Stimulated activated CD8-positive, alpha-beta memory T cell treated with anti-CD3 and anti-CD28 coated beads, Interleukin-4, amount 100 ng/mL, for 1 hour (primary cell): ENCODE measurements around the gene AIP.
"Not testable (repeated sequence)": the region's sequence is repeated elsewhere in the genome, so short reads cannot be mapped to it uniquely, and the experiment has no call there.

Experiments
- DNase-seq, 2 donors: peaks; one replicate each; pipeline ENCODE4 v3.0.0-alpha.2; 2020; ENCODE audit warnings: low read depth in 2 of 2, low spot score in 1 of 2

The AIP gene

DNA sequence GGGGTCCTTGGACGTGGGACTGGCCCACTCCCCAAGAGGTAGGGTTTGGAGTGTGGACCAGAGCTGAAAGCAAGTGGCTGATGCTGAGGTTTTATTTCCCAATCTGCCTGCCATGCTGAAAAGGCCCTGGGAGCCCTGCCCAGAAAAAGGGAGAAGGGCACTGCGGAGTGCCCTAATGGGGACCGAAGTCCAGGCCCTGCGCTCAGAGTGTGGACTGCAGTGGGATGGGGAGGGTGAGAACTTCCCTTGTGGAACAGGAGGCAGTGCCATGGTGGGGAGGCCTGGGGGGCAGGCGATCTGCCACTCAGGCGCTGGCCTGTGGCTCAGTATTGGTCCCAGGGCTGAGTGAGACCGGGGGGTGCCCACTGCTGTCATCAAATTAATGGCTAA, 34.6 kb upstream of the AIP start:
- no peak for DNase-seq

DNA sequence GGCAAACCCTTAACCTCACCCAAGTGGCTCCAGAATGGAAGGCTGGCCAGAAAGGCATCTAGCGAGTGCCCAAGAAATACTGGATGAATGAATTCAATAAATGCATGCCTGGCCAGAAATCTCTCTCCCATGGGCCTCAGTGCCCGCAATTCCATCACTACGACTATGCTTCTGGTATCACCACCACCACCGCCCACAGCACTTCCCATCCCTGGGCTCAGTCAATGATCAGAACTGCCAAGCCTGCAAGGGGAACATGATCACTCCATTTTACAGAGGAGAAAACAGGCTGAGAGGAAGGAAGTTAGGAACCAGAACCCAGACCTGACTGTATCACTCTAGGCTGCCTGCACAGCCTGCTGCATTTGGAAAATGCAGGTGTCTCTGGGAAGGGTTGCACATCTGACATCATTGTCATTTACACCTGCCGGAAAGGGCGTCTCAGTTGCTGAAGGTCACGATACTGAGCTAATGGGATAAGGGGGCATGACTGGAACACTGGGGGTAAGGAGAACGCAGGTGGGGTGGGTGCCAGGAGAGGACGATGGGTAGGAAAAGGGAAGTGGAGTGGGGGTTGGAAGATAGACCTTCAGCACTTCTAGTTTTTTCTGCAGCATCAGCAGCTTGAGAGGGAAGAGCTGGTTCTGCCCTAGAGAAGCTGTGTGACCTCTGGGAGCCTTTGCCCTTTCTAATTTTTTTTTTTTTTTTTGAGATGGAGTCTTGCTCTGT, 33.5 kb upstream of the AIP start:
- no peak for DNase-seq

DNA sequence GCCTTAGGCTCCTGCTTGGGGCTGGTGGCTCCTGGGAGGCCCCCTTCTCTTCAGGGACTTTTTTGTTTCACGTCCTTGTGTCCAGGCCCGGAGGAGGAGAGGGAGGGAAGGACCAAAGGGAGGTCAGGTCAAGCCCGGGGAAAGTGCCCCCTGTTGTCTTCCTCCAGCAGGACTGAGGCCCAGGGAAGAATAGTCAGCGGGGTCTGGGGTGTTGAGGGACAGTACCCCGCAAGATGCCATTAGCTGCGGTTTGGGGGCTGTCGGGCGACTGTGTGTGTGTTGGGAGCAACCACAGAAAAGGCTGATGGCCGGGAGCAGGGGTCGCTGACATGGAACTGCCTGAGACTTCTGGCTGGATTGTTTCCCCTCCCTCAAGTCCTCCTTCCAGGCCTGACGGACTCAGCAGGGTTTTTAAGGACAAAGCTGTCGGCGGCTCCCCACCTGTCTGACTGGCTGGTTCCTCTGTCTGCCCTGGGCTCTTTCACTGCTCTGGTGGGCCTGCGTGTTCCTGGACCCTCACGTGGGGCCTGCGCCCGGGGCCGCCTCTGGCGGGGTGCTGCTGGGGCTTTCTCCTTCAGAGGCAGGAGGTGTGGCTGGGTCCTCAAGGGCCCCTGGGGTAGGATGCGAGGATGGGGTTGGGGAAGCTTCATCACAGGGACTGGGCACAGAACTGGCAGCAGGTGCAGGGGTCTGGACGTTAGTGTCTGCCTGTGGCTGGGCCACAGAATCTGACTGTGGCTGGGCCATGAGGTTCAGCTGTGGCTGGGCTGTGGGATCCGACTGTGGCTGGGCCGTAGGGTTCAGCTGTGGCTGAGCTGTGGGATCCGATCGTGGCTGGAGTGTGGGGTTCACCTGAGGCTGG, 31.8 kb upstream of the AIP start:
- DNase-seq = no peak

DNA sequence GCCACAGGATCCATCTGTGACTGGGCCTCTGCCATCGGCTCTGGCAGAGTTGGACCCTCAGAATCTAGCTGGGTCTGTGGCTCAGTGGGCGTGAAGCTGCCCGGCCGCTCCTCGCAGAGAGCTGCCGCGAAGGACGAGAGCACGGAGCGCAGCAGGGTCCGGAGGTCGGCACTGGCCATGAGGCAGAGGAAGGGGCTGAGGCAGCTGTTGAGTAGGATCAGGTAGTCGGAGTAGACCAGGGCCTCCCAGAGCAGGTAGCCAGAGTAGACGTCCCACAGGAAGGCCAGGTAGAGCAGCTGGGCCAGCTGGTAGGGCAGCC, 31.2 kb upstream of the AIP start:
- no peak for DNase-seq

DNA sequence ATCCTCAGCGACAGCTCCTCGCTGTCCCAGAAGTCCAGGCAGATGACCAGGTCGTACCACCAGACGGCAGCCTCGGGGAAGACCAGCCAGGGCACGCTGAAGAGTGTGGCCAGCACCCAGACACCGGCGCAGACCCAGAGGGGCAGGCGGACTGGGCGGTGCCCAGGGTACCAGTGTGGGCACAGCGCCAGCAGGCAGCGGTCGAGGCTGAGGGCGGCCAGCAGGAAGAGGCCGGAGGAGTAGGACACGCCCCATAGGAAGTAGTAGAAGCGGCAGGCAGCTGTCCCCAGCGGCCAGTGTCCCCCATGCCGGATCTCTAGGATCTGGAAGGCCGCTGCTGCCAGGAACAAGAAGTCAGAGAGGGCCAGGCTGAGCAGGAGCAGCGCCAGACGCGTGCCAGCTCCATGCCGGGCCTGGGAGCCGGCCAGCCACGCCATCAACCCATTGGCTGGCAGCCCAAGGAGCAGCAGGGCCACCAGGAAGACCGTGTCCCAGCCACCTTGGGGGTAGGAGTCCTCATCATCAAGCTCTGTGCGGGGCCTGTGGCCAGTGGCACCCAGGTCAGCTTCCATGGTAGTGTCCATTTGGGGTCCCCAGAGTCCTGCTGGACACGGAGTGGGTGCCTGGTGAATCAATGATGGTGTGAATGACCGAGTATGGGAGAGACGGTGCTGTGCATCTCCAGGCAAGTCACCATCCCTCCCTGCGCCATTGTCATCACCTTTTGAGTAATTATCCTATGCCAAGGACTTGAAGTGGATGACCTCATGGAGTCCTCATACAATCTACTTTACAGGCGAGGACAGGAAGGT, 30.5 kb upstream of the AIP start, which contains the start of gene GPR152:
TSS of gene GPR152 (minus strand) at position 589 of the 812 bp plus-strand sequence. CDS start at position 584, 5 bp downstream.
- no peak for DNase-seq

DNA sequence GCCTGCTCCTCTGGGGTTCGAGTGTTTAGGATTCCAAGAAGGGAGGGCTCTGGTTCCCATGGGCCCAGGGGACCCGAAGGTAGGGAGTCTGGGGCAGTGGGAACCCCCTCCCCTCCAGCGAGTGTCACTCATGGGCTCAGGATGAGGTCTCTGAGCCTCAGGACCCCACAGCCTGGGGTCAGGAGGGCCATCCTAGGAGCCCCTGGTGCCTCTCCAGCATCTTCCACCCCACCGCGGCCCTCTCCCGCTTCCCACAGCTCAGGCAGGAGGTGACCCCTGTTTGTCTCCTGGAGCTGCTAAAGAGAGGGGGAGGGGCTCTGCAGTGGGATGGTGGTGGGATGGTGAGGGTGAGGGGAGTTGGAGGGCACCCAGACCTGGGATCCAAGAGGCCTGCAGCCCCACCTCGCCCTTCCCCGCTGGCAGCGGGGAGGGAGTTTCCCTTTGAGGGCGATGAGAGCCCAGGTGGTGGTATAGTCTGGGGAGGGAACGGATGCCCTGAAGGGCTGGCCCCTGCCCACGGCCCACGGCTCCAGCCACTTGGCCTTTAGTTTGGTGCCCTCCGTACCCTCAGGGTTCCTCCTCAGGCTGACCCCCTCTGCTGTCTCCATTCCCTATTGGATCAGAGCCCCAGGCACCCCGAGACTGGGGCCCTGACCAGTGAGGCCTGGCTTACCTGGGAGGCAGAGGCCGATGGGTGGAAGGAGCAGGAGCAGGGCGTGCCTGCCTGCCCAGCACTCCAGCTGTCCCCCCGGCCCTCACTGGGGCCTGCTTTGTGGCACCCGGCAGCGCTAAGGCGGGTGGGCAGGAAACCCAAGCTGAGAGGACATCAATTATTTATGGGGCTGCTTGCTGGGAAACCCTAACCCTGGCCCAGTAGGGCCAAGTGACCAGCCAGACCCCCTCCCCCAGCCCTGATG, 28.8 kb upstream of the AIP start:
- no peak for DNase-seq

DNA sequence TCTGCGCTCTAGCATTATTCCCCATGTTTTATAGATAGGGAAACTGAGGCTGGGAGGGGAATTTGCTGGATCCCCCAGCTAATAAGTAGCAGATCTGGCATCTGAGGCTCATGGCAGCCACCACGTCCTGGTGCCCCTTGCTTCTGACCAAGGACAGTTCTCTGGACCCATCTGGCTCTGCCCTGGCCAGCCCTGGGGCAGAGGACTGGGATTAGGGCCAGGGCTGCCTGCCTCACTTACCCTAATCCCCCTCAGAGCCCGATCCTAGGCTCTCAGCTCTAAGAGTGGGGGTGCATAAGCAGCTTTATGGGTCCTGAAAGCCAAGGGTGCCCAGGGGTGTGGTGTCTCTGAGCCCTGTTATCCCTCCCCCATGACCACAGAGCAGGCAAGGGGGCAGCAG, 27.8 kb upstream of the AIP start, which contains the start of gene CABP4:
TSS of gene CABP4 (plus strand) at position 301 of the 400 bp plus-strand sequence. CDS start at position 371, 70 bp downstream.
- DNase-seq = no peak

DNA sequence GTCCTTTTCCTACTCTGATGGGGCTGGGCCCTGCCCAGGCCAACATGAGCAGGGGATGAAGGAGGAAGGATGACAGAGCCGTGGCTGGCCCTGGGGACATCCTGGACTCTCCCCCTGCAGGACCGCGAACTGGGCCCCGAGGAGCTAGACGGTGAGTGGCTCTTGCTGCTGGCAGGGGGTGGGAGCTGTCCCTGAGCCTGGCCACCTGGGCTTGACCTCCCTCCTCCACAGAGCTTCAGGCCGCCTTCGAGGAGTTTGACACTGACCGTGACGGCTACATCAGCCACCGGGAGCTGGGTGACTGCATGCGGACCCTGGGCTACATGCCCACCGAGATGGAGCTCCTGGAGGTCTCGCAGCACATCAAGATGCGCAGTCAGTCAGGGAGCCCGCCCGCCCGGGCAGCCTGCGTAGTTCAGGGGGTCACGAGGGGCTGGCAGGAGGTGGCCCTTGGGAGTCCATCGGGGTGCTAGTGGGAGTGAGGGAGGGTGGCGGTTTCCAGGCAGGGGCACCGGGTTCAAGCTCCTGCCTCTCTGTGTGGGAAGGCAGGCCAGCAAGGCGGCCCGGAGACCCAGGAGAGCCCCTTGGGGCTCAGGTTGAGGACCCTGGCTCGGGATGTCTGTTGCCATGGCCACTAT, 26.6 kb upstream of the AIP start:
- DNase-seq = no peak

DNA sequence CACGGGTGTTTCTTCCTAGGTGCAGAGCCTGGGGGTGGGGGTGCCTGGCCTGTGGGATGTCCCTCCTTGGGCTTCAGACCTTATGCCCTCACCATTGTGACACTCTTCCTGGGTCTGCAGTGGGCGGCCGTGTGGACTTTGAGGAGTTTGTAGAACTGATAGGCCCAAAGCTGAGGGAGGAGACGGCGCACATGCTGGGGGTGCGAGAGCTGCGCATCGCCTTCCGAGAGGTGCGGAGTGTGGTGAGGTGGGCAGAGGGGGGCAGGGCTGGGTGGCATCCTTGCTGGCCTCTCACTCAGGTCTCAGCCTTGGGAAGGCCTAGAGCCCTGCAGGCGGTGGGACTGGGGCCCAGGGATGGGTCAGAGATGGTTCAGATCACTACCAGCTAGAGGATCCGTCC, 25.4 kb upstream of the AIP start:
- DNase-seq = no peak

DNA sequence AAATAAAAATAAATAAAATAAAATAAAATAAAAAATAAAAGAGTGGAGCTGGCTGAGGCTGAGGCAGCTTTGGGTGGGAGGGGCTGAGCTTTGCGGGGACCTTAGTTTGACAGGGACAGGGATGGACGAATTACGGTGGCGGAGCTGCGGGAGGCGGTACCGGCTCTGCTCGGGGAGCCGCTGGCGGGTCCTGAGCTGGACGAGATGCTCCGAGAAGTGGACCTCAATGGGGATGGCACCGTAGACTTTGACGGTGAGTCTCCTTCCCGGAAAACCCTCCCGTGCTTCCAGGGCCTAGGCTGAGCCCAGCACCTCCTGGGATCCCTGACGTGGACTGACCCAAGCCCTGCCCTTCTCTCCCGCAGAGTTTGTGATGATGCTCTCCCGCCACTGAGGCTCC, 24.6 kb upstream of the AIP start:
- no peak for DNase-seq

DNA sequence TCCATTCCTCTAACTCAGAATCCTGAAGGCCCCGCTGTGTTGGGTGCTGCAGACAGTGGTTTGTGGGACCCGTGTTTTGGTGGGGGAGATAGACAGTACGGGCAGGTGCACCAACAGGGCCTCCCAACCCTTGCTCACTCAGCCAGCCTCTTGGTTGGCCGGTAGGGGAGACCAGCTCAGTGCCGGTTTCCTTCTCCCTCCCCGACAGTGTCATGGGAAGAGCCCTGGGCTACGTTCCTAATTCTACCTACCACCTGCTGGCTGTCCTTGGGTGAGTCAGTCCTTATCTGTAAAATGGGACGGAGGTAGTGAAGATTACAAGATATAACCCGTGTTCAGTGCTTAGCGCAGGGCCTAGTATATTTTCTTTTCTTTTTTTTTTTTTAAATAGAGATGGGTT, 19.6 kb upstream of the AIP start:
- DNase-seq = no peak

DNA sequence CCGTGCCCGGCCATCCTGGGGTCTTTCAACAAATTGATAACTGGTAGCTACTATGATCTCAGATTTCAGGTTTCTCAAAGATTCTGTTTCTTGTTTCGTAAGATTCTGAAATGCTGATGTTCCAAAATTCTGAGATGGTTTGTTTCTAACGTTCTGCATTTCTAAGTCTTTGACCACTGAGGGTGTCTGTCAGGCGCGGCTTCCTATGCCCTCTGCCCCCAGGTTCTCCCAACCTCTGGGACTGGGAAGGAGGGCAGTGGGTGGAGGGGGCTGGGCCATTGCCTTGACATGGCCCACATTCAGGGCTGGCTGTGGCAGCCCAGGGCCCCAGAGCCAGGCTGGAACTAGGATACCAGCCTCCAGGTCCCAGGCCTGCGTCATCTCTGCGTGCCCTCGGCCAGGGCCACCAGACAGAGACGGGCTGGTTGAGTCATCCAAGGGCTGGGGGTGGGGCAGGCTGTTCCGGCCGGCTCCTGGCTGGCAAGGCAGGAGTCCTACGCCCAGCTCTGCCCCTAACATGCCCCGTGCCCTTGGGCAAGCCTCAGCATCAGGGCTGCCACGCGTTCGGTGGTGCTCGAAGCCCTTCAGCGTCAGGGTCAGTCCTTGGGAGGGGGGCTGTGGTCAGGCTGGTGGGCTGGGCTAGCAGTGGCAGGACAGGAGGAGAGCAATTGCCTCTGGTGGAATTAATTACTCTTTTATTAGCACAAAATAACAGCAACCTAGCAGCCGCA, 19.0 kb upstream of the AIP start:
- no peak for DNase-seq

DNA sequence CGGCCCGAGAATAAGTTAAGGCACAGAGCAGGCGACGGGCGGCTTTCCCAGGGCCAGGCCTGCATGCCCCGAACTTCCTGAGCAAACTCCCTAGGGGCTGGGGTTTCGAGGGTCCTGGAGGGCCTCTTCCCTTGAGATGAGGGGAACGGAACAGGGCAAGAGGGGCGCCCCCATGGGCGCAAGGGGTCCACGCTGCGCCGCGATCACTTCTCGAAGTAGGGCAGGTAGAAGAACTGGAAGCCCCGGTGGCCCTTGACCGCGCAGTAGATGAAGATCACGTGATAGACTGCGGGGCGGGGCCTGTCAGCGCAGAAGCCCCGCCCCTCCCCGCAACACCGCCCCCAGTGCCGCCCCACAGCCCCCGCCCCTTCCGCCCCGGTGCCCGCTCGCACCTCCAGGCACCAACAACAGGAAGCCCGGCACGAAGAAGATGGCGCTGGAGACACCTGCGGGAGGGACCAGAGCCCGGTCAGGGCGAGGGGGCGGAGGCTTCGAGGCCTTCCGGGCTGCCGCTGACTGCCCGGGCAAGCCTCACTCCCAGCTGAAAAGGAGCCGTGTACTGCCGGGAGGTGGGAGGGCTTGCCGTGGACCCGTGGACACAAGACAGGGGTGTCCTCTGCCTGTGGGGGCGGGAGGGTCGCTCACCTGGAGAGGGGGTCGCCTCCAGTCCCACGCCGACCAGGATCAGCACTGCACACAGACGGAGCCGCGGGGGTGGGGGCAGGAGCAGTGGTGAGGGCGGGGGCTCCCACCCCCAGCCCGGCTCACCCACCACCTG, 18.2 kb upstream of the AIP start:
- peak; percentile 79 to 87 for DNase-seq

DNA sequence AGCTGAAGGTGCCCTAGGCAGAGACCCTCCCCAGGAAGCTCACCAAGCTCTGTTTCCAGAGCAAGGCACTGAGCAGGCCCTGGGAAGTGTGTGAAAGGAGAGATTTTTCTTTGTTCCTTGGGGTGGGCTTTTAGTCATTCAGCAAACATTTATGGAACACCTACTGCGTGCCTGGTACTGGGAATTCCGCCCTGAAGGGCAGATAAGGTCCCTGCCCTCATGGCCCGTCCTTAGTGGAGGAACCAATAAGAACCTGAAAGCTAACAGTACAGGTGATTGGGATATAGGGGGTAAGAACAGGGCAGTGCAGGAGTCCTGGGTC, 17.7 kb upstream of the AIP start:
- no peak for DNase-seq

DNA sequence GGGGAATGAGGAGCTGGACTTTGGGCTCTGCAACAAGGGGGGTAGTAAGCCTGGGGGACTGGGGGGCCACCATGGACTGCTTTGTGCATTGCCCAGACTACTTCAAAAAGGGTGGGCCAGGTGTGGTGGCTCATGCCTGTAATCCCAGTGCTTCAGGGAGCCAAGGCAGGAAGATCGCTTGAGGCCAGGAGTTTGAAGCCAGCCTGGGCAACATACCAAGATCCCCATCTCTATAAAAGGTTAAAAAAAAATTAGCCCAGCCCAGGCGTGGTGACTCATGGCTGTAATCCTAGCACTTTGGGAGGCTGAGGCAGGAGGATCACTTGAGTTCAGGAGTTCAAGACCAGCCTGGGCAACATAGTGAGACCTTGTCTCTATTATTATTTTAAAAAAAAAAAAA, 17.3 kb upstream of the AIP start:
- not testable (repeated sequence) for DNase-seq

DNA sequence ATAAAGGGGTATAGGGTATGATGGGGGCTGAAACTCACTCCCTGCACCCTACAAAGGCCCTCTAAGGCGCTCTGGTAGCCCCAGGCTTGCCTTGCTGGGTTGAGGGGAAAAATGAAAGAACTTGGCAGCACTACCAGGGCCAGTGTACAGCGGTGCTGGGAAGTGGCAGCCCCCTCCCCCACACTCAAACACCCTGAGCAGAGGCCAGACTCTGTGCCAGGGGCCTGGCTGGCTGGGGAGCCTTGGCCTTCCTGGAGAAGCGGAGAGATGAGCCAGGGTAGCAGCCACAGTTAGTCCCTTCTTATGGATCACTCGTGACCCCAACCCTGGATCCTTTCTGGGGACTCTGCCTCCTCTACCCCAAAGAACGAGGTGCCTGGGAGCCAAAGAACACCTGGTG, 16.5 kb upstream of the AIP start:
- DNase-seq = no peak

DNA sequence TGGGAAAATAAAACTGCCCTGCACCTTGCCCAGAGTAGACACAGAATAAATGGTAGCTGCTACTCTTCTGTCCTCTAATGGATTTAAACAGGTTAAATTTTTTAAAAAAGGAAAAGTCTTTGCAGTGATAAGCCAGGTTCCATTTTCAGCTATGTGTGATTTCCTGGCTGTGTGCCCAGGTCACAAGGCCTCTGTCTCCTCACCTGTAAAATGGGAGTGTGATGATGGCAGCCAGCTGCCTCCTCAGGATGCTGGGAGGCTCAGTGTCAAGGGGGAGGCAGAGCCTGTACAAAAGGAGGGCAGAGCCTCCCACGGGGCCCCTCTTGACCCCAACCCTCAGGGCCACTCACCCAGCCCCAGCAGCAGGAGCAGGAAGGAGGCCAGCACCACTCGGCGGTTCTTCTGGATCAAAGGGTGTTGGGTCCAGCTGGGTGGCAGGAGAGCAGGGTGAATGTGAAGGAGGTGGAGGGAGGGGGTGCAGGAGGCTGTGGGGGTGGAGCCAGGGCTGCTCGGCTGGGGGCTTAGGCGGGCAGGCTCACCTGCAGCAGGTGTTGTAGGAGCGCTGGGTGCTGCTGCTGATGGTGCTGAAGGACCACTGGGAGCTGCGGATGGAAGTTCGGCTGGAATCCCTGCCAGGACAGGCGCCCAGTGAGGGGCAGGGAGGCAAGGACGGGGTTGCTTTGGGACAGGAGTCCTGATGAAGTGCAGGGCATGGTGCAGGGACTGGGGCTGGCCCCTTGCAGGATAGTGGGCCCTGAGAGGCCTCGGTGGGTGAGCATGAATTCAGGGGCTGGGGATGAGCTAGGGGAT, 15.7 kb upstream of the AIP start:
- no peak for DNase-seq

DNA sequence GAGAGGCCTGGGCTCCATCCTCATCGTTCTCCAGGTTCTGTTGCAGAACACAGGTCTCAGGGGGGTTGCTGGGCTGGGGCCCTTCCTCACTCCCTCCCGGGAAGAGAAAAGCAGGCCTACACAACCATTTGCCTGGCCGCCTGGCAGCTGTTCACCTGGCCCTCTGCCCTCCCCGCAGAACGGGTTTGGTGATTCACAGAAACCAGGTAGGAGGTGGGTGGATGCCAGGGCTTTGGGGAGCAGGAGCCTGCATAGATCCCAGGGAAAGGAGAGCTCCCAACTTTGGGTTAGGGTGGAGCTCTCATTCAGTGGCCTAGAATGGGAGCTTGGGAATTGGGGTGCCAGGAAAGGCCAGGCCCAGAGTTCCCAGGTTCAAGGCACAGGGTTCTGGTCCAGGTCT, 14.8 kb upstream of the AIP start:
- no peak for DNase-seq
